GM20000 (cell line): ENCODE data around the gene ZC3H7A.

ENCODE experiments used
- DNase-seq: peaks from one replicate; pipeline ENCODE4 v3.0.0; 2012; ENCODE audit warnings: low spot score
- CTCF ChIP-seq: IDR thresholded peaks from 2 replicates; pipeline ENCODE4 v1.5.1; 2012; ENCODE audit warnings: mild to moderate bottlenecking, control low read depth; ENCODE audit errors: extremely low read depth, missing control alignments

ZC3H7A gene

GRCh38 chr16:11707679-11708197, 89.3 kb downstream of the ZC3H7A start:
- TF ChIP-seq CTCF: no peak

GRCh38 chr16:11706180-11706742, 90.8 kb downstream of the ZC3H7A start:
- no peak for TF ChIP-seq CTCF
- DNase-seq: no peak

More at GRCh38 chr16:11707679-11708197, 89.3 kb downstream of the ZC3H7A start:
- DNase-seq: no peak

GRCh38 chr16:11705311-11706025, 91.6 kb downstream of the ZC3H7A start:
- no peak for TF ChIP-seq CTCF
- DNase-seq: no peak
